ENCODE data around the gene PLEKHM3. TPM values are rescaled to one million over a fixed set of nuclear protein-coding genes. Genes with fewer than 3 reads are reported as not detected.

The PLEKHM3 gene
- total and polyA plus RNA-seq, 2 donors (not counting 3 experiments of a cell fraction or from before 2014, with no cell fraction given): 3.1 to 9.1 TPM

DNA sequence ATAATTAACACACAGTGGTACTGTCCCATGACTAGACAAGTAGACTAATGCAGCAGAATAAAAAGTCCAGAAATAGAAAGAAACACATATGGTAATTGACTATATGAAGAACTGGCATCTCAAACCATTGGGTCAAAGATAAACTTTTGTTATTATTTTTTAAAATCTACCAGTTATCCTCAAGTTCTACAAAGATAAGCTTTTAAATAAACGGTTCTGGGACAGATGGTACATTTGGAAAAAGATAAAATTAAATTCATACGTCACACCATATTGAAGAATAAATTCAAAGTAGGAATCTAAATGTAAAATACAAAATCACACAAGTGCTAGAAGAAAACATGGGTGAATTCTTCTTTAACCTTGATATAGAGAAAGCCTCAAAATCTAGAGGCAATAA is 37.6 kb upstream of the PLEKHM3 start:
- TF ChIP-seq POLR2A (IDR thresholded peaks at IDR 0.05; ENCODE audit: low read depth, low read length) (no peak), FOS (IDR thresholded peaks at IDR 0.05; ENCODE audit: borderline replicate concordance, insufficient read depth, low read length) (no peak), MYC (IDR thresholded peaks at IDR 0.05; ENCODE audit: low read depth, low read length) (no peak), EZH2 (IDR thresholded peaks at IDR 0.05; ENCODE audit: borderline replicate concordance, low read depth, low read length, severe bottlenecking) (no peak), JUN (IDR thresholded peaks at IDR 0.05; ENCODE audit: borderline replicate concordance, insufficient read depth, insufficient read length, low read depth) (no peak), GATA2 (IDR thresholded peaks at IDR 0.05; ENCODE audit: insufficient read depth, insufficient read length, low read depth, low read length) (no peak), POLR2AphosphoS5 (IDR thresholded peaks at IDR 0.05; ENCODE audit: insufficient read depth, low read depth, low read length) (no peak)
- TF ChIP-seq, protein P1, sequence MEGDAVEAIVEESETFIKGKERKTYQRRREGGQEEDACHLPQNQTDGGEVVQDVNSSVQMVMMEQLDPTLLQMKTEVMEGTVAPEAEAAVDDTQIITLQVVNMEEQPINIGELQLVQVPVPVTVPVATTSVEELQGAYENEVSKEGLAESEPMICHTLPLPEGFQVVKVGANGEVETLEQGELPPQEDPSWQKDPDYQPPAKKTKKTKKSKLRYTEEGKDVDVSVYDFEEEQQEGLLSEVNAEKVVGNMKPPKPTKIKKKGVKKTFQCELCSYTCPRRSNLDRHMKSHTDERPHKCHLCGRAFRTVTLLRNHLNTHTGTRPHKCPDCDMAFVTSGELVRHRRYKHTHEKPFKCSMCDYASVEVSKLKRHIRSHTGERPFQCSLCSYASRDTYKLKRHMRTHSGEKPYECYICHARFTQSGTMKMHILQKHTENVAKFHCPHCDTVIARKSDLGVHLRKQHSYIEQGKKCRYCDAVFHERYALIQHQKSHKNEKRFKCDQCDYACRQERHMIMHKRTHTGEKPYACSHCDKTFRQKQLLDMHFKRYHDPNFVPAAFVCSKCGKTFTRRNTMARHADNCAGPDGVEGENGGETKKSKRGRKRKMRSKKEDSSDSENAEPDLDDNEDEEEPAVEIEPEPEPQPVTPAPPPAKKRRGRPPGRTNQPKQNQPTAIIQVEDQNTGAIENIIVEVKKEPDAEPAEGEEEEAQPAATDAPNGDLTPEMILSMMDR (IDR thresholded peaks at IDR 0.05; ENCODE audit: extremely low read depth in 1 of 2, insufficient read depth in 1 of 2, low read depth in 1 of 2, low read length in 2 of 2): no peak
- TF ChIP-seq, protein P2, sequence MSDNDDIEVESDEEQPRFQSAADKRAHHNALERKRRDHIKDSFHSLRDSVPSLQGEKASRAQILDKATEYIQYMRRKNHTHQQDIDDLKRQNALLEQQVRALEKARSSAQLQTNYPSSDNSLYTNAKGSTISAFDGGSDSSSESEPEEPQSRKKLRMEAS (IDR thresholded peaks at IDR 0.05; ENCODE audit: insufficient read depth, insufficient read length): no peak
- Histone ChIP-seq H3K79me2 (ENCODE audit: control insufficient read depth, insufficient read depth, low read length) (no peaks in the 10 kb centered on the region), H3K9ac (replicated peaks; ENCODE audit: extremely low read depth, insufficient read depth, low read length) (no peak overlapping the region), H4K20me1 (replicated peaks; ENCODE audit: control insufficient read depth, extremely low read depth, insufficient read depth, low read length) (no peaks in the 10 kb centered on the region), H3K4me3 (replicated peaks in 1 of 3; ENCODE audit: insufficient read depth in 1 of 3, low read depth in 1 of 3, low read length in 3 of 3) (no peak overlapping the region), H2AFZ (ENCODE audit: low read depth, low read length) (no peak overlapping the region), H3K4me2 (ENCODE audit: insufficient read depth, low read length) (no peak overlapping the region), H3K4me1 (ENCODE audit: control insufficient read depth, extremely low read depth, insufficient read depth, low read length) (no peaks in the 10 kb centered on the region), H3K36me3 (ENCODE audit: control insufficient read depth in 2 of 2, extremely low read depth in 1 of 2, insufficient read depth in 2 of 2, low read length in 2 of 2) (no peaks in the 10 kb centered on the region), H3K9me3 (replicated peaks; ENCODE audit: control insufficient read depth, insufficient read depth, low read length) (no peaks in the 10 kb centered on the region), H3K9me1 (replicated peaks; ENCODE audit: control insufficient read depth, extremely low read depth, insufficient read depth, low read length) (no peaks in the 10 kb centered on the region), H3K27me3 (ENCODE audit: control insufficient read depth in 2 of 2, insufficient read depth in 2 of 2, low read length in 2 of 2) (no peaks in the 10 kb centered on the region), H3K27ac (ENCODE audit: insufficient read depth, low read depth, low read length) (no peak overlapping the region)
- intact Hi-C loops (cut with micrococcal nuclease): loop anchor here (2.0 kb wide), 1 partner anchor 294 kb away; the partner anchor contains the start of gene FZD5
- no TSS peak for BruUV-seq (replicated peaks)
- ChIA-PET CTCF (interaction anchor here (1.5 to 2.8 kb wide), 3 partner anchors 9 to 317 kb away, joined by 5 to 11 read pairs (median 9); no protein-coding TSS in a partner anchor), POLR2A (no interaction called here)
- DNase-seq (ENCODE audit: low read depth, low spot score) (no peak), FAIRE-seq (no peak)
- dilution Hi-C loops (cut with MboI; ENCODE audit: extremely low pct_ligation_motif_present, low sequenced_read_pairs): no loop called here
